Gastrocnemius medialis (tissue), 4 donors: ENCODE data around the gene CHERP.

ENCODE experiments used
- POLR2A ChIP-seq, 2 donors: fragments of 450-650 bp; IDR thresholded peaks; one replicate each; pipeline ENCODE4 v1.6.1; 2017; ENCODE audit warnings: antibody characterized with exemption in 2 of 2, mild to moderate bottlenecking in 2 of 2, moderate library complexity in 2 of 2
- TF ChIP-seq, protein P1 (sequence below), 5 experiments: fragments of 450-650 bp in 3 of 5; fragments of 200-600 bp in 2 of 5; sonication (generic) in 2 of 5; IDR thresholded peaks in 4 of 5; conservative IDR thresholded peaks in 1 of 5; 1 replicate in 4 of 5; 2 replicates in 1 of 5; pipeline ENCODE4 v1.5.1; 2016 to 2019; ENCODE audit warnings: antibody characterized with exemption in 5 of 5, mild to moderate bottlenecking in 3 of 5, moderate library complexity in 3 of 5

DNA sequence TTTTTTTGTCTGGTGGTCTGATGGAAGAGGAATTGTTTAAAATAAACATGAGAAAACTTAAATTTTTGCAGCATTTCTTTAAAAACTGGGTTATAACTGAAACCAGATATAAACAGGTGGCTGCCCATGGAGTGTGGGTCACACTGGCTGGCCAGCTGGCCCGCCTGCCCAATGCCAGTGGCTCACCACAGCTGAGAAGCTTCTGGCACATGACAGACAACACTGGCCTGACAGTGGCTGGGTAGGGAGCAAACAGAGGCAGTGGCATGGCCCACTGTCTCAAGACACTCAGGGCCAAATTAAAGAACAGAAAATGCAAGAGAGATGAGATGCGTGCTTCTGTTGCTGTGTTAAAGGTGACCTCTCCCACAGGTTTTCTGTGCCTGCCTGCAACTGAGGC lies 33.0 kb upstream of the CHERP start:
- TF ChIP-seq, protein P1, sequence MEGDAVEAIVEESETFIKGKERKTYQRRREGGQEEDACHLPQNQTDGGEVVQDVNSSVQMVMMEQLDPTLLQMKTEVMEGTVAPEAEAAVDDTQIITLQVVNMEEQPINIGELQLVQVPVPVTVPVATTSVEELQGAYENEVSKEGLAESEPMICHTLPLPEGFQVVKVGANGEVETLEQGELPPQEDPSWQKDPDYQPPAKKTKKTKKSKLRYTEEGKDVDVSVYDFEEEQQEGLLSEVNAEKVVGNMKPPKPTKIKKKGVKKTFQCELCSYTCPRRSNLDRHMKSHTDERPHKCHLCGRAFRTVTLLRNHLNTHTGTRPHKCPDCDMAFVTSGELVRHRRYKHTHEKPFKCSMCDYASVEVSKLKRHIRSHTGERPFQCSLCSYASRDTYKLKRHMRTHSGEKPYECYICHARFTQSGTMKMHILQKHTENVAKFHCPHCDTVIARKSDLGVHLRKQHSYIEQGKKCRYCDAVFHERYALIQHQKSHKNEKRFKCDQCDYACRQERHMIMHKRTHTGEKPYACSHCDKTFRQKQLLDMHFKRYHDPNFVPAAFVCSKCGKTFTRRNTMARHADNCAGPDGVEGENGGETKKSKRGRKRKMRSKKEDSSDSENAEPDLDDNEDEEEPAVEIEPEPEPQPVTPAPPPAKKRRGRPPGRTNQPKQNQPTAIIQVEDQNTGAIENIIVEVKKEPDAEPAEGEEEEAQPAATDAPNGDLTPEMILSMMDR (IDR thresholded peaks at IDR 0.05 in 4 of 5, conservative IDR thresholded peaks at IDR 0.05 in 1 of 5): no peak
- TF ChIP-seq POLR2A (IDR thresholded peaks at IDR 0.05): peak; percentile 34 to 49
